ENCODE data around the gene SAMMSON. TPM values are rescaled to one million over a fixed set of nuclear protein-coding genes. Genes with fewer than 3 reads are reported as not detected.

SAMMSON gene
- total and polyA plus RNA-seq, 10 of the 15 experiments (the other 5 are each of a cell fraction or from before 2014, with no cell fraction given): not detected

GRCh38 chr3:70076396-70076795, 76.9 kb downstream of the SAMMSON start:
- Histone ChIP-seq H2AFZ (ENCODE audit: control insufficient read depth, low read depth, low read length) (no peak overlapping the region), H3K9ac (ENCODE audit: control insufficient read depth, insufficient read depth, low read length) (no peak overlapping the region), H3K27me3 (replicated peaks in 1 of 2; ENCODE audit: control insufficient read depth in 2 of 2, insufficient read depth in 2 of 2, low read length in 1 of 2) (peaks cover 1 to 4% of the 10 kb centered on the region in 2 experiments; a peak in 3 of 4 replicates), H3K4me2 (ENCODE audit: control insufficient read depth, insufficient read depth) (no peak overlapping the region), H3K4me1 (ENCODE audit: control insufficient read depth, insufficient read depth, low read length) (no peaks in the 10 kb centered on the region), H4K20me1 (ENCODE audit: control insufficient read depth, insufficient read depth) (no peaks in the 10 kb centered on the region), H3K27ac (ENCODE audit: control insufficient read depth, insufficient read depth) (no peak overlapping the region), H3K36me3 (ENCODE audit: control insufficient read depth in 2 of 2, insufficient read depth in 2 of 2, low read length in 1 of 2) (no peaks in the 10 kb centered on the region), H3K79me2 (ENCODE audit: control insufficient read depth, insufficient read depth, low read length) (no peaks in the 10 kb centered on the region), H3K4me3 (no peak overlapping the region), H3K9me3 (replicated peaks; ENCODE audit: control insufficient read depth, insufficient read depth, low read length) (no peaks in the 10 kb centered on the region)
- no peak for TF ChIP-seq POLR2A (IDR thresholded peaks at IDR 0.05; ENCODE audit: low read depth, low read length)
- no peak for TF ChIP-seq POLR2AphosphoS2 (IDR thresholded peaks at IDR 0.05; ENCODE audit: low read depth, low read length)
- TF ChIP-seq SIN3A (IDR thresholded peaks at IDR 0.05; ENCODE audit: low read depth, low read length): no peak
- no peak for TF ChIP-seq SPI1 (IDR thresholded peaks at IDR 0.05; ENCODE audit: borderline replicate concordance, insufficient read depth, low read depth, low read length)
- no peak for TF ChIP-seq CREM (IDR thresholded peaks at IDR 0.05; ENCODE audit: low read depth)
- TF ChIP-seq TCF7 (IDR thresholded peaks at IDR 0.05; ENCODE audit: borderline replicate concordance): no peak
- no peak for TF ChIP-seq FOXK2 (IDR thresholded peaks at IDR 0.05)
- TF ChIP-seq STAT3 (IDR thresholded peaks at IDR 0.05; ENCODE audit: low read depth, low read length): no peak
- no peak for TF ChIP-seq ETV6 (conservative IDR thresholded peaks at IDR 0.05 in 1 of 2, IDR thresholded peaks at IDR 0.05 in 1 of 2; ENCODE audit: borderline replicate concordance in 1 of 2, low read depth in 1 of 2)
- TF ChIP-seq SMAD1 (IDR thresholded peaks at IDR 0.05; ENCODE audit: low read depth, partially characterized antibody): no peak
- TF ChIP-seq IRF5 (IDR thresholded peaks at IDR 0.05; ENCODE audit: borderline replicate concordance): no peak
- no peak for TF ChIP-seq SP1 (IDR thresholded peaks at IDR 0.05; ENCODE audit: low read depth, low read length)
- TF ChIP-seq MTA2 (IDR thresholded peaks at IDR 0.05; ENCODE audit: low read depth): no peak
- no peak for TF ChIP-seq NBN (IDR thresholded peaks at IDR 0.05)
- TF ChIP-seq NR2C1 (IDR thresholded peaks at IDR 0.05): no peak
- no peak for TF ChIP-seq E2F8 (IDR thresholded peaks at IDR 0.05; ENCODE audit: low read depth, partially characterized antibody)
- TF ChIP-seq PBX3 (IDR thresholded peaks at IDR 0.05; ENCODE audit: insufficient replicate concordance, low read depth, low read length): no peak
- no peak for TF ChIP-seq IKZF2 (IDR thresholded peaks at IDR 0.05)
- intact Hi-C loops (cut with micrococcal nuclease; ENCODE audit: unreplicated experiment) (no loop called here), in situ Hi-C loops (cut with MboI) (no loop called here)
- ChIA-PET RAD21 (ENCODE audit: unreplicated experiment) (no interaction called here), POLR2A (no interaction called here), CTCF (interaction anchor here (1.2 to 1.9 kb wide), 3 partner anchors 12 to 283 kb away, joined by 3 to 6 read pairs (median 6); no protein-coding TSS in a partner anchor), SMC1A (ENCODE audit: uncharacterized antibody, unreplicated experiment) (interaction anchor here (0.9 kb wide), 1 partner anchor 16 kb away, joined by 3 read pairs; no protein-coding TSS in a partner anchor)
- 26% methylated on average over 3 of the region's 3 CpGs for WGBS (ENCODE audit: insufficient coverage, insufficient replicate concordance, low lambda C conversion rate, missing lambda C conversion rate)
- DNase-seq (ENCODE audit: low read depth, low spot score) (no peak), ATAC-seq (no peak), FAIRE-seq (no peak)
- BruUV-seq (replicated peaks): no TSS peak

Measured in GM12878 (cell line).